SK-MEL-5 (cell line): ENCODE data around the gene RBBP8. TPM values are rescaled to one million over a fixed set of nuclear protein-coding genes. Genes with fewer than 3 reads are reported as not detected.

Experiments used
- DNase-seq: peaks from one replicate; pipeline ENCODE4 v3.0.0-alpha.2; 2016; ENCODE audit warnings: low read depth, low spot score
- in situ Hi-C: cut with HindIII; loops from 2 replicates; pipeline ENCODE4 v1.10.0; 2016; ENCODE audit warnings: low sequenced_read_pairs, high pct_unique_total_duplicates, low pct_unique_long_range_greater_than_20kb
- total RNA-seq: library from RNA; depleted of rRNA; stranded (reverse); fragments of >200 nt; shearing (Covaris generic); gene quantifications from 2 replicates; pipeline ENCODE4 v1.2.3, GENCODE V29; 2014

RBBP8 gene
- total RNA-seq, 1 experiment from 2014 or later = 45.8 TPM

GRCh38 chr18:23037646-23038045, 104.5 kb downstream of the RBBP8 start:
- in situ Hi-C loops = no loop called here

GRCh38 chr18:23038712-23039111, 105.6 kb downstream of the RBBP8 start:
- peak; percentile 75 for DNase-seq
- in situ Hi-C loops = no loop called here

More at GRCh38 chr18:23037646-23038045, 104.5 kb downstream of the RBBP8 start:
- DNase-seq = no peak

GRCh38 chr18:23042133-23042532, 109.0 kb downstream of the RBBP8 start:
- in situ Hi-C loops = no loop called here
- no peak for DNase-seq

GRCh38 chr18:23043803-23044376, 110.8 kb downstream of the RBBP8 start:
- in situ Hi-C loops = no loop called here
- no peak for DNase-seq

GRCh38 chr18:23049698-23050373, 116.7 kb downstream of the RBBP8 start:
- in situ Hi-C loops = no loop called here
- DNase-seq = no peak

GRCh38 chr18:23053776-23054457, 120.8 kb downstream of the RBBP8 start:
- DNase-seq = peak; percentile 24
- in situ Hi-C loops = no loop called here

- DNase-seq = no peak
- in situ Hi-C loops = no loop called here
Measured at GRCh38 chr18:23054553-23054952, 121.4 kb downstream of the RBBP8 start.

GRCh38 chr18:23056315-23056714, 123.2 kb downstream of the RBBP8 start:
- in situ Hi-C loops = no loop called here

GRCh38 chr18:23057096-23057495, 124.0 kb downstream of the RBBP8 start:
- peak; percentile 13 for DNase-seq
- in situ Hi-C loops = no loop called here

More at GRCh38 chr18:23056315-23056714, 123.2 kb downstream of the RBBP8 start:
- no peak for DNase-seq

GRCh38 chr18:23058746-23059415, 125.8 kb downstream of the RBBP8 start:
- DNase-seq = no peak
- in situ Hi-C loops = no loop called here

GRCh38 chr18:23059541-23060465, 126.7 kb downstream of the RBBP8 start:
- in situ Hi-C loops = no loop called here

GRCh38 chr18:23062011-23062410, 128.9 kb downstream of the RBBP8 start:
- in situ Hi-C loops = no loop called here
- no peak for DNase-seq

More at GRCh38 chr18:23059541-23060465, 126.7 kb downstream of the RBBP8 start:
- DNase-seq = no peak

GRCh38 chr18:23063502-23063901, 130.4 kb downstream of the RBBP8 start:
- in situ Hi-C loops = no loop called here
- DNase-seq = no peak

GRCh38 chr18:23065234-23065806, 132.2 kb downstream of the RBBP8 start:
- in situ Hi-C loops = no loop called here
- no peak for DNase-seq

- in situ Hi-C loops = no loop called here
- DNase-seq = no peak
Measured at GRCh38 chr18:23066060-23066459, 132.9 kb downstream of the RBBP8 start.

- DNase-seq = no peak
Measured at GRCh38 chr18:23066504-23067039, 133.4 kb downstream of the RBBP8 start.

GRCh38 chr18:23067236-23067635, 134.1 kb downstream of the RBBP8 start:
- in situ Hi-C loops = no loop called here
- no peak for DNase-seq

More at GRCh38 chr18:23066504-23067039, 133.4 kb downstream of the RBBP8 start:
- in situ Hi-C loops = no loop called here
